DMS79 (cell line): ENCODE measurements around the gene PCDH1.
A peak's percentile ranks its signal among the peaks of the same experiment; 100 is the strongest.
"Not testable (repeated sequence)": the region's sequence is repeated elsewhere in the genome, so short reads cannot be mapped to it uniquely, and the experiment has no call there.

Experiments
- DNase-seq: peaks from one replicate; lab custom pipeline; 2025; lab: John Stamatoyannopoulos, UW

Gene PCDH1

GRCh38 chr5:141834331-141834730 lies 43.9 kb downstream of the PCDH1 start:
- DNase-seq = no peak

- no peak for DNase-seq
Measured at GRCh38 chr5:141832131-141832530, 46.1 kb downstream of the PCDH1 start.

- no peak for DNase-seq
Measured at GRCh38 chr5:141828162-141828561, 50.0 kb downstream of the PCDH1 start.

GRCh38 chr5:141826674-141827073 lies 51.5 kb downstream of the PCDH1 start:
- no peak for DNase-seq

- DNase-seq = no peak
Measured at GRCh38 chr5:141825791-141826560, 52.2 kb downstream of the PCDH1 start.

GRCh38 chr5:141825241-141825671 lies 53.0 kb downstream of the PCDH1 start:
- DNase-seq = no peak

- DNase-seq = no peak
Measured at GRCh38 chr5:141824717-141825116, 53.5 kb downstream of the PCDH1 start.

GRCh38 chr5:141823056-141823455 lies 55.2 kb downstream of the PCDH1 start:
- no peak for DNase-seq

GRCh38 chr5:141822144-141822543 lies 56.1 kb downstream of the PCDH1 start:
- no peak for DNase-seq

GRCh38 chr5:141821430-141821925 lies 56.7 kb downstream of the PCDH1 start:
- no peak for DNase-seq

- DNase-seq = not testable (repeated sequence)
Measured at GRCh38 chr5:141820686-141821085, 57.5 kb downstream of the PCDH1 start.

GRCh38 chr5:141817631-141818030 lies 60.6 kb downstream of the PCDH1 start:
- no peak for DNase-seq

GRCh38 chr5:141816598-141817399 lies 61.4 kb downstream of the PCDH1 start:
- DNase-seq = no peak

- no peak for DNase-seq
Measured at GRCh38 chr5:141815796-141816180, 62.4 kb downstream of the PCDH1 start.

- no peak for DNase-seq
Measured at GRCh38 chr5:141815051-141815795, 63.0 kb downstream of the PCDH1 start.

GRCh38 chr5:141814064-141814964 lies 63.9 kb downstream of the PCDH1 start:
- no peak for DNase-seq

- DNase-seq = no peak
Measured at GRCh38 chr5:141812512-141812911, 65.7 kb downstream of the PCDH1 start.

GRCh38 chr5:141811287-141812155 lies 66.7 kb downstream of the PCDH1 start:
- peak; percentile 10 for DNase-seq

GRCh38 chr5:141810702-141811101 lies 67.5 kb downstream of the PCDH1 start:
- DNase-seq = no peak

GRCh38 chr5:141809380-141810096 lies 68.7 kb downstream of the PCDH1 start:
- no peak for DNase-seq
